Left kidney (tissue), 2 donors: Measurements from ENCODE around the gene RFPL2. TPM values are rescaled to one million over a fixed set of nuclear protein-coding genes. Genes with fewer than 3 reads are reported as not detected.
"Not testable (repeated sequence)": the region's sequence is repeated elsewhere in the genome, so short reads cannot be mapped to it uniquely, and the experiment has no call there.

Experiments
- DNase-seq: peaks from one replicate; pipeline ENCODE4 v3.0.0-alpha.2; 2013
- polyA plus RNA-seq: library from polyadenylated mRNA; unstranded; fragments of 120-200 nt; gene quantifications from one replicate; pipeline ENCODE4 v1.2.1, GENCODE V29; 2013; ENCODE audit not compliant: insufficient read length

Gene RFPL2
- polyA plus RNA-seq, 1 donor = 0.73 TPM

GRCh38 chr22:32164075-32164860 lies 40.6 kb downstream of the RFPL2 start:
- DNase-seq = no peak

DNA sequence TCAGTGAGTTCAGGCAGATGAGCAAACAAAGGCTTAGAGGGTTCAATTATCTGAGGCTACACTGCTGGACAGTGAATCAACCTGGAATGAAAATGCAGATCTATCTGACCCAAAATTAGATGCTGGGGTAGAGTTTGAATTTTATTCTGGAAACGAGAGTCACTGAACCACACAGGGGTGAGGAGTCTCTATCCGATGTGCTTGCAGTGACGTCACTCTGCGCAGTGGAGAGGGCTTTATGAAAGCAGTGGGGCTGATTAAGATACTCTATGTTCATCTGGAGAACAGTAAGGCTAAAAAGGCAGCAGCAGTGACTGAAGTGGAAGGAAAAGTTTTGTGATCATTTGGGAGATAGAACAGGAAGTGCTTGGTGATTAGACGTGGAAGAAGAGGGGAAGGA lies 44.5 kb downstream of the RFPL2 start:
- DNase-seq = not testable (repeated sequence)

DNA sequence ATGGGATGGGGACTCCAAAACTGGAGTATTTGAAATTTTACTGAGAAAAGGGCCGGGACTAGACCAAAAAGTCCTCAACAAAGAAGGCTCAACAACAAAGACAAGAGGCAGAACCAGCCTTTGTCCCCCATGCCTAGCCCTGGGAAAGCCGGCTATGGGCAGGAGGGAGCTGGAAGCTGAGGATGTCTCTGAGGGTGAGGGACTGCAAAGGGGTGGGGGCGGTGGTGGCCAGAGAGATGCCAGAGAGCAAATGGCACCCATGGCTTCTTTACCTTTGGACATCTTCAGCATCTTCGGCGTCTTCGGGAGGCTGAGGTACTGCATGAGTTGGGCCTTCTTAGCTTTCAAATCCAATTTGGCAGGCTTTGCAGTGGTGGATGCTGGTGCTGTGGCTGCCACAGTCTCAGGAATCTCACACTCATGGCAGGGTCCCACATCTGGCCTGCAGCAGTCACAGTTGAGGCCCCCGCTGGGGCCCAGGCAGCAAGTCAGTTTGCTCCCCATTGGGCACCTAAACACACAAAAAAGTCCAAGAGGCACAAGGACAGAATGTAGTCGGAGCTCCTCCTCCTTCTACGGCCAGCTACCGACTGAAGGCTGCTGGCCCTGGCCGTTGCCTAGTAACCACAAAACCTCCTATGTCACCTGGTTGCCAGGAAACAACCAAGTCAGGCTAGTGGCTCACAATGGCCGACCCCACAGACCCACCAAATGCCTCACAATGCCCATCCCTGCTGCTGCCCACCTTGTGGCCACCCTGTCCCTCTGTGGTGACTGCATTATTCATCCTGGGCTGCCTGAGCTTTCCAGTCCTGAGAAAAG lies 46.0 kb downstream of the RFPL2 start, which contains the start of gene C22orf42:
TSS of gene C22orf42 (minus strand) at position 592 of the 822 bp plus-strand sequence. CDS start at position 504, 88 bp downstream.
- no peak for DNase-seq

GRCh38 chr22:32157632-32158031 lies 47.2 kb downstream of the RFPL2 start:
- DNase-seq = not testable (repeated sequence)

GRCh38 chr22:32154727-32155126 lies 50.1 kb downstream of the RFPL2 start:
- not testable (repeated sequence) for DNase-seq

- not testable (repeated sequence) for DNase-seq
These were observed 53.2 kb downstream of the RFPL2 start for GRCh38 chr22:32151641-32152040.

DNA sequence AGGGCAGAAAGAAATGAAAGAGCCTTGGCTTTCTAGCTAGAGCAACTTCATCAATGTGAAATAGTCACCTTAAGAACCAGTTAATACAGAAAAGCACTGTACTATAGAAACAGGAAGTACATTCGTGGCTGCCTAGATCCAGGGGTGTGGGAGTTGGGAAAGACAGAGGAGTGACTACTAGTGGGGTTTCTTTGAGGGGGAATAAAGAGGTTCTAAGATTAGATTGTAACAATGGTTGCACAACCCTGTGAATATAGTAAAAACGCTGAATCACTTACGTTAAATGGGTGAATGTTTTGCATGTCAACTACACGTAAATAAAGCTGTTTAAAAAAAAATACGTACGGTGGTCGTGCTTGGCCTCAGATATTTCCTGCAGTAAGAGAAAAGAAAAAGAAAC lies 54.2 kb downstream of the RFPL2 start:
- not testable (repeated sequence) for DNase-seq

GRCh38 chr22:32148372-32148771 lies 56.5 kb downstream of the RFPL2 start:
- DNase-seq = not testable (repeated sequence)

DNA sequence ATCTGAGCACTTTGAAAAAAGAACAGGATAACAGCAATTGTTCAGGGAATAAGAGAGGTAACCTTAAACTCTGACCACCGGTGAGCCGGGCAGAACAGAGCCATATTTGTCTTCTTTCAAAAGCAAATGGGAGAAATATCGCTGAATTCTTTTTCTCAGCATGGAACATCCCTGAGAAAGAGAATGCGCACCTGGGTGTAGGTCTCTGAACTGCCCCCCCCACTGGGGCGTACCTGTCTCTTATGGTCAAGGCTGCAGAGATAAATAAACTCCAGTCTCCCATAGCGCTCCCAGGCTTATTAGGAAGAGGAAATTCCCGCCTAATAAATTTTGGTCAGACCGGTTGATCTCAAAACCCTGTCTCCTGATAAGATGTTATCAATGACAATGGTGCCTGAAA lies 57.7 kb downstream of the RFPL2 start:
- not testable (repeated sequence) for DNase-seq

DNA sequence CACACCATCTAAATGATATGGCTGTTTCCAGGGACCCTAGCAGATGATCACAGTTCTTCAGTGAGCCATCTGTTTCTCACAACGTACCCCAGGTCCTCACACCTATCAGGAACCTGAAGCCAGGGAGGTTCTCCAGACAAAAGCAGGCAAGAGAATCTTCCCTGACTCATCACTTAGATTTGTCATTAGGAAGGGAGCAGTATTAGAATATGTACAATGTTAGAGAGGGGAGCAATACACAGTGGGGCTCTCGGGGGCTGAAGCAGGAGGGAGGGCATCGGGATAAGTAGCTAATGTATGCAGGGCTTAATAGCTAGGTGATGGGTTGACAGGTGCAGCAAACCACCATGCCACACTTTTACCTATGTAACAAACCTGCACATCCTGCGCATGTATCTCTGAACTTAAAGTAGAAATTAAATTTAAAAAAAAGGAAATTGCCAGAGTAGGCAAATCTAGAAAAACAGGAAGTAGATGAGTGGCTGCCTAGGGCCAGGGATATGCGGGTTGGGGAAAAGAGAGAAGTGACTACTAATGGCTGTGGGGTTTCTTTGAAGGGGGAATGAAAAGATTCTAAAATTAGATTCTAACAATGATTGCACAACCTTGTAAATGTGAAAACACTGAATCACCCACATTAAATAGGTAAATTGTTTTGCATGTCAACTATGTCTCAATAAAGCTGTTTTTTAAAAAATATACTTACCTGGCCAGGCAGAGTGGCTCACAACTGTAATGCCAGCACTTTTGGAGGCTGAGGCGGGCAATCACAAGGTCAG lies 60.2 kb downstream of the RFPL2 start:
- DNase-seq = no peak

GRCh38 chr22:32142600-32142999 lies 62.3 kb downstream of the RFPL2 start:
- DNase-seq = no peak

DNA sequence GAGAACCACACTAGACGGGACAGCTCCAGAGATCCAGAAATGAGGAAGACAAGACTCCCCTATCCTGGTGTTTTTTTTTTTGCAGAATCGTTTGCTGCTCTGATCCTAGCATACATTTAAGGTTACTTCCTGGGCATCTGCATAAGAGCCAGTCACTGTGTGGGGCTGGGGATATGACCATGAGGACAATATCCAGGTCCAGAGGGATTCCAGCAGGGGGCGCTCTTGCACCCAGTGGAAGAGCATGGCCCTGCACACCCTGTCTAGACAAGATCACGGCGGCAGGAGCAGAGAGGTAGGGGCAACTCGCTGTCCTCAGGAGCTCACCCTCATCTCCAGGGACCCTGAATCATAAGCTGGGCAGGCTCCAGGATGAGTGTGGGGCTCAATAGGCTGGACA lies 64.2 kb downstream of the RFPL2 start:
- DNase-seq = not testable (repeated sequence)

Other genes starting within 250 kb of the RFPL2 start
- 0.70 TPM for gene SLC5A1, start 161.8 kb downstream of the RFPL2 start, polyA plus RNA-seq
- gene C22orf42, start 45.8 kb downstream of the RFPL2 start, polyA plus RNA-seq = not detected
- 1.4 TPM for gene SLC5A4, start 50.3 kb upstream of the RFPL2 start, polyA plus RNA-seq
- gene RFPL3, start 152.8 kb upstream of the RFPL2 start, polyA plus RNA-seq = not detected
- 109 TPM for gene RTCB, start 207.2 kb upstream of the RFPL2 start, polyA plus RNA-seq